GM12878 (cell line): Measurements from ENCODE around the gene GALNT15. TPM values are rescaled to one million over a fixed set of nuclear protein-coding genes. Genes with fewer than 3 reads are reported as not detected.

Source experiments
- ATAC-seq: fragments of 200-7000 bp; cut with Tn5 transposase; 3 replicates; pipeline ENCODE4 v1.9.1; 2020; ENCODE audit warnings: mild to moderate bottlenecking, moderate library complexity
- BruUV-seq: library from RNA; stranded (reverse); fragments of 400-500 nt; replicated peaks from 2 replicates; lab custom pipeline; 2021; lab: Mats Ljungman, UMichigan
- CTCF ChIA-PET: fragments of 300-600 bp; sonication (Branson Sonifier 250); formaldehyde crosslinking; extraction: SDS; loops from one replicate; lab custom pipeline; 2021; ENCODE audit warnings: inconsistent platforms; lab: Yijun Ruan, JAX
- POLR2A ChIA-PET: fragments of 350-600 bp; formaldehyde crosslinking; extraction: SDS; loops from one replicate; lab custom pipeline; 2021; ENCODE audit warnings: inconsistent platforms; lab: Charles Lee
- RAD21 ChIA-PET: fragments of 300-600 bp; sonication (Branson Sonifier 250); formaldehyde crosslinking; loops from one replicate; lab custom pipeline; 2023; ENCODE audit warnings: antibody characterized with exemption; ENCODE audit not compliant: unreplicated experiment; lab: Charles Lee
- SMC1A ChIA-PET: fragments of 300-600 bp; sonication (Branson Sonifier 250); formaldehyde crosslinking; loops from one replicate; lab custom pipeline; 2023; ENCODE audit not compliant: unreplicated experiment, uncharacterized antibody; lab: Charles Lee
- DNase-seq: peaks from one replicate; pipeline ENCODE4 v3.0.0-alpha.2; 2011; ENCODE audit warnings: low read depth, low spot score
- FAIRE-seq: peaks from 3 replicates; lab custom pipeline; 2011; peaks lifted over from hg19 to GRCh38; lab: Jason Lieb, UNC
- H2AFZ ChIP-seq: 2 replicates; pipeline ENCODE4 v1.6.0; 2011; ENCODE audit warnings: low read depth, low read length, control low read depth; ENCODE audit not compliant: control insufficient read depth
- H3K27ac ChIP-seq: 2 replicates; pipeline ENCODE4 v1.5.1; 2011; ENCODE audit warnings: control low read depth; ENCODE audit not compliant: control insufficient read depth, insufficient read depth
- H3K27me3 ChIP-seq, 2 experiments: replicated peaks in 1 of 2; 2 replicates each; pipeline versions ENCODE4 v1.6.0 to v1.6.1; 2011; ENCODE audit warnings: low read length in 1 of 2; ENCODE audit not compliant: control insufficient read depth in 2 of 2, insufficient read depth in 2 of 2
- H3K36me3 ChIP-seq, 2 experiments: 2 replicates each; pipeline ENCODE4 v1.5.1; 2011; ENCODE audit warnings: low read length in 1 of 2; ENCODE audit not compliant: control insufficient read depth in 2 of 2, insufficient read depth in 2 of 2
- H3K4me1 ChIP-seq: 2 replicates; pipeline ENCODE4 v1.6.1; 2011; ENCODE audit warnings: mild to moderate bottlenecking, low read length, moderate library complexity, mixed read lengths; ENCODE audit not compliant: control insufficient read depth, insufficient read depth
- H3K4me2 ChIP-seq: 2 replicates; pipeline ENCODE4 v1.6.0; 2011; ENCODE audit warnings: control low read depth; ENCODE audit not compliant: control insufficient read depth, insufficient read depth
- H3K4me3 ChIP-seq: fragments of 200-600 bp; sonication (generic); 2 replicates; pipeline ENCODE4 v1.5.1; 2016
- H3K79me2 ChIP-seq: 2 replicates; pipeline ENCODE4 v1.6.0; 2011; ENCODE audit warnings: low read length; ENCODE audit not compliant: control insufficient read depth, insufficient read depth
- H3K9ac ChIP-seq: 2 replicates; pipeline ENCODE4 v1.8.0; 2011; ENCODE audit warnings: low read length, control low read depth, mixed read lengths; ENCODE audit not compliant: control insufficient read depth, insufficient read depth
- H3K9me3 ChIP-seq: replicated peaks from 3 replicates; pipeline ENCODE4 v1.5.1; 2011; ENCODE audit warnings: mild to moderate bottlenecking, low read length; ENCODE audit not compliant: control insufficient read depth, insufficient read depth
- H4K20me1 ChIP-seq: 2 replicates; pipeline ENCODE4 v1.6.0; 2011; ENCODE audit not compliant: control insufficient read depth, insufficient read depth
- CBFB ChIP-seq: IDR thresholded peaks from 2 replicates; pipeline ENCODE4 v1.6.1; 2016; ENCODE audit warnings: antibody characterized with exemption, low read depth
- CHD1 ChIP-seq: IDR thresholded peaks from 2 replicates; pipeline ENCODE4 v1.6.1; 2012; ENCODE audit warnings: low read depth, low read length, improper control_type of control experiment
- GABPA ChIP-seq: IDR thresholded peaks from 2 replicates; pipeline ENCODE4 v1.6.1; 2014; ENCODE audit warnings: antibody characterized with exemption, low read depth, mild to moderate bottlenecking, inconsistent platforms
- LARP7 ChIP-seq: fragments of 450-650 bp; IDR thresholded peaks from 2 replicates; pipeline ENCODE4 v1.6.1; 2017; ENCODE audit warnings: mild to moderate bottlenecking
- NFYB ChIP-seq: IDR thresholded peaks from 2 replicates; pipeline ENCODE4 v1.6.1; 2011; ENCODE audit warnings: low read depth, mild to moderate bottlenecking, low read length, improper control_type of control experiment, moderate library complexity; ENCODE audit not compliant: insufficient read depth
- PBX3 ChIP-seq: IDR thresholded peaks from 2 replicates; pipeline ENCODE4 v1.6.1; 2011; ENCODE audit warnings: mild to moderate bottlenecking, low read depth, low read length, moderate library complexity; ENCODE audit not compliant: insufficient replicate concordance
- POU2F2 ChIP-seq: IDR thresholded peaks from 3 replicates; pipeline ENCODE4 v1.6.1; 2011; ENCODE audit warnings: low read depth, mild to moderate bottlenecking, low read length, borderline replicate concordance
- RAD21 ChIP-seq: IDR thresholded peaks from 2 replicates; pipeline ENCODE4 v1.6.1; 2011; ENCODE audit warnings: mild to moderate bottlenecking, low read depth, low read length, moderate library complexity; ENCODE audit not compliant: insufficient read depth
- RELA ChIP-seq: fragments of 450-650 bp; IDR thresholded peaks from 2 replicates; pipeline ENCODE4 v1.8.0; 2014; ENCODE audit warnings: borderline replicate concordance; ENCODE audit not compliant: partially characterized antibody
- SPI1 ChIP-seq: IDR thresholded peaks from 2 replicates; pipeline ENCODE4 v1.6.1; 2011; ENCODE audit warnings: low read depth, mild to moderate bottlenecking, low read length, moderate library complexity, borderline replicate concordance; ENCODE audit not compliant: insufficient read depth
- STAT3 ChIP-seq: IDR thresholded peaks from 2 replicates; pipeline ENCODE4 v1.6.1; 2011; ENCODE audit warnings: low read depth, low read length, improper control_type of control experiment
- TBL1XR1 ChIP-seq: IDR thresholded peaks from 2 replicates; pipeline ENCODE4 v1.6.1; 2012; ENCODE audit warnings: low read depth, low read length, improper control_type of control experiment
- ZBED1 ChIP-seq: IDR thresholded peaks from 2 replicates; pipeline ENCODE4 v1.6.1; 2016; ENCODE audit warnings: borderline replicate concordance
- ZNF384 ChIP-seq: IDR thresholded peaks from 2 replicates; pipeline ENCODE4 v1.6.1; 2012; ENCODE audit warnings: low read depth, mild to moderate bottlenecking, low read length, improper control_type of control experiment, borderline replicate concordance
- WGBS: methylation state at CpG from one replicate; pipeline ENCODE4 v1.1.6; 2016; ENCODE audit warnings: low lambda C conversion rate; ENCODE audit not compliant: insufficient replicate concordance, insufficient coverage; ENCODE audit errors: missing lambda C conversion rate; 5-methylcytosine and 5-hydroxymethylcytosine counted together
- in situ Hi-C: fragments of 300-500 bp; cut with MboI; formaldehyde crosslinking; loops from 9 replicates; pipeline ENCODE4 v1.14.3; 2018; ENCODE audit warnings: mixed read lengths
- intact Hi-C: fragments of 100-400 bp; cut with micrococcal nuclease; formaldehyde crosslinking; loops from one replicate; pipeline ENCODE4 v1.14.2; 2022; ENCODE audit not compliant: unreplicated experiment
- polyA plus RNA-seq, 11 experiments: library from polyadenylated mRNA; depleted of rRNA in 4 of 11; unstranded in 6 of 11; stranded (reverse) in 5 of 11; fragments of >200 nt; fragmentation: Nextera tagmentation in 4 of 11; fragmentation: Illumina TruSeq in 1 of 11; extraction: Ambion mirVana in 4 of 11; extraction: Trizol in 1 of 11; gene quantifications; 1 replicate in 1 of 11; 2 replicates in 10 of 11; pipeline versions ENCODE4 v1.2.1 to v1.2.3, GENCODE V29; 2011 to 2016; ENCODE audit warnings: inconsistent platforms in 2 of 11, missing spikeins in 2 of 11, low read depth in 1 of 11
- total RNA-seq, 4 experiments: library from RNA; depleted of rRNA in 3 of 4; stranded (reverse); fragments of >200 nt in 3 of 4; fragmentation: Illumina TruSeq in 1 of 4; extraction: Trizol in 1 of 4; gene quantifications; 2 replicates each; pipeline versions ENCODE4 v1.2.1 to v1.2.3, GENCODE V29; 2013 to 2021

The GALNT15 gene
- total and polyA plus RNA-seq, 10 of the 15 experiments (the other 5 are each of a cell fraction or from before 2014, with no cell fraction given): 0.03 to 0.05 TPM; not detected in 8

- TF ChIP-seq GABPA (no peak), RAD21 (no peak), SPI1 (no peak)
Observed at GRCh38 chr3:16181361-16181760, 6.9 kb downstream of the GALNT15 start (continued).

GRCh38 chr3:16182183-16182582 lies 7.7 kb downstream of the GALNT15 start:
- TF ChIP-seq POU2F2 (no peak), ZBED1 (no peak)
- no peaks in the 10 kb centered on the region; a peak in 1 of 4 replicates for H3K27me3 ChIP-seq
- H3K9ac ChIP-seq: no peak overlapping the region
- in situ Hi-C loops: no loop called here
- H2AFZ ChIP-seq: no peak overlapping the region
- no TSS peak for BruUV-seq
- no peaks in the 10 kb centered on the region for H3K79me2 ChIP-seq
- ChIA-PET CTCF (interaction anchor here (1.2 to 9.8 kb wide), 5 partner anchors 66 to 366 kb away, joined by 3 to 127 read pairs (median 7); no protein-coding TSS in a partner anchor), RAD21 (interaction anchor here (2.1 kb wide), 1 partner anchor 133 kb away, joined by 10 read pairs; no protein-coding TSS in a partner anchor), POLR2A (no interaction called here), SMC1A (interaction anchor here (0.7 to 3.9 kb wide), 5 partner anchors 67 to 320 kb away, joined by 3 to 21 read pairs (median 3); no protein-coding TSS in a partner anchor)
- H4K20me1 ChIP-seq: no peaks in the 10 kb centered on the region
- no peak overlapping the region for H3K4me3 ChIP-seq
- ATAC-seq (no peak), DNase-seq (no peak), FAIRE-seq (no peak)
- no peaks in the 10 kb centered on the region for H3K4me1 ChIP-seq
- no peaks in the 10 kb centered on the region for H3K36me3 ChIP-seq
- no peak overlapping the region for H3K27ac ChIP-seq
- intact Hi-C loops: no loop called here
- WGBS: 2% methylated on average over 2 of the region's 2 CpGs
- no peaks in the 10 kb centered on the region for H3K9me3 ChIP-seq
- no peak overlapping the region for H3K4me2 ChIP-seq

- WGBS: 40% methylated on average over 5 of the region's 5 CpGs
Observed at GRCh38 chr3:16182612-16183011, 8.1 kb downstream of the GALNT15 start.

More at GRCh38 chr3:16182612-16183011, 8.1 kb downstream of the GALNT15 start:
- ChIA-PET RAD21 (interaction anchor here (1.3 kb wide), 1 partner anchor 133 kb away, joined by 4 read pairs; no protein-coding TSS in a partner anchor), CTCF (interaction anchor here (1.3 to 9.8 kb wide), 4 partner anchors 65 to 367 kb away, joined by 3 to 127 read pairs (median 5); no protein-coding TSS in a partner anchor), SMC1A (interaction anchor here (0.7 to 3.9 kb wide), 5 partner anchors 34 to 136 kb away, joined by 3 to 21 read pairs (median 4); no protein-coding TSS in a partner anchor), POLR2A (no interaction called here)
- Histone ChIP-seq H3K4me2 (no peak overlapping the region), H3K79me2 (no peaks in the 10 kb centered on the region), H3K9me3 (no peaks in the 10 kb centered on the region), H3K9ac (no peak overlapping the region), H3K4me3 (no peak overlapping the region), H2AFZ (no peak overlapping the region), H4K20me1 (no peaks in the 10 kb centered on the region), H3K27ac (no peak overlapping the region), H3K36me3 (no peaks in the 10 kb centered on the region), H3K4me1 (no peaks in the 10 kb centered on the region), H3K27me3 (no peaks in the 10 kb centered on the region; a peak in 1 of 4 replicates)
- DNase-seq: no peak
- intact Hi-C loops: no loop called here
- in situ Hi-C loops: no loop called here
- TF ChIP-seq NFYB (no peak), CHD1 (no peak), PBX3 (no peak), ZNF384 (no peak), LARP7 (no peak), STAT3 (no peak), CBFB (no peak), TBL1XR1 (no peak), RELA (no peak)
- BruUV-seq: no TSS peak
- no peak for FAIRE-seq
- no peak for ATAC-seq
